DND-41 (cell line): ENCODE measurements around the gene SYNGR1.
A peak's percentile ranks its signal among the peaks of the same experiment; 100 is the strongest.
"Not testable (repeated sequence)": the region's sequence is repeated elsewhere in the genome, so short reads cannot be mapped to it uniquely, and the experiment has no call there.

ENCODE experiments used
- ATAC-seq: fragments of 200-7000 bp; cut with Tn5 transposase; 3 replicates; pipeline ENCODE4 v1.9.1; 2021; ENCODE audit warnings: low read depth; ENCODE audit not compliant: insufficient read depth
- DNase-seq: peaks from one replicate; pipeline ENCODE4 v3.0.0-alpha.2; 2020
- H2AFZ ChIP-seq: 2 replicates; pipeline ENCODE4 v1.6.0; 2012; ENCODE audit warnings: low read depth, low read length
- H3K27ac ChIP-seq: 2 replicates; pipeline ENCODE4 v1.5.1; 2012; ENCODE audit warnings: low read length, inconsistent platforms
- H3K27me3 ChIP-seq: fragments of 200-600 bp; sonication (generic); 2 replicates; pipeline ENCODE4 v1.6.0; 2012; ENCODE audit warnings: low read length, mild to moderate bottlenecking, inconsistent platforms; ENCODE audit not compliant: insufficient read depth, poor library complexity
- H3K36me3 ChIP-seq: 2 replicates; pipeline ENCODE4 v1.5.1; 2012; ENCODE audit warnings: low read length, inconsistent platforms; ENCODE audit not compliant: insufficient read depth
- H3K4me1 ChIP-seq: 2 replicates; pipeline ENCODE4 v1.5.1; 2012; ENCODE audit warnings: mild to moderate bottlenecking, low read length; ENCODE audit not compliant: insufficient read depth
- H3K4me2 ChIP-seq: 2 replicates; pipeline ENCODE4 v1.6.0; 2012; ENCODE audit warnings: mild to moderate bottlenecking, moderate library complexity, low read length, inconsistent platforms; ENCODE audit not compliant: insufficient read depth
- H3K4me3 ChIP-seq, 2 experiments: fragments of 200-600 bp in 1 of 2; shearing (Covaris generic) in 1 of 2; 2 replicates each; pipeline ENCODE4 v1.5.1; 2012 to 2016; ENCODE audit warnings: inconsistent platforms in 2 of 2, low read length in 2 of 2, mild to moderate bottlenecking in 2 of 2, low read depth in 1 of 2, moderate library complexity in 1 of 2
- H3K79me2 ChIP-seq: 2 replicates; pipeline ENCODE4 v1.6.0; 2012; ENCODE audit warnings: low read length, inconsistent platforms; ENCODE audit not compliant: insufficient read depth
- H3K9ac ChIP-seq: 2 replicates; pipeline ENCODE4 v1.6.0; 2012; ENCODE audit warnings: low read depth, mild to moderate bottlenecking, inconsistent platforms, low read length, moderate library complexity
- H3K9me3 ChIP-seq: 2 replicates; pipeline ENCODE4 v1.5.1; 2012; ENCODE audit warnings: low read length, moderate library complexity, mild to moderate bottlenecking, inconsistent platforms; ENCODE audit not compliant: insufficient read depth, severe bottlenecking
- H4K20me1 ChIP-seq: 2 replicates; pipeline ENCODE4 v1.6.0; 2012; ENCODE audit warnings: low read length; ENCODE audit not compliant: insufficient read depth
- CTCF ChIP-seq: IDR thresholded peaks from 2 replicates; pipeline ENCODE4 v1.5.1; 2012; ENCODE audit warnings: borderline replicate concordance, low read length, moderate library complexity, mild to moderate bottlenecking; ENCODE audit not compliant: poor library complexity, severe bottlenecking; ENCODE audit errors: extremely low read depth
- EZH2 ChIP-seq: IDR thresholded peaks from 3 replicates; pipeline ENCODE4 v1.6.1; 2012; ENCODE audit warnings: borderline replicate concordance, low read depth, mild to moderate bottlenecking, moderate library complexity, low read length, inconsistent platforms; ENCODE audit not compliant: severe bottlenecking

Gene SYNGR1

GRCh38 chr22:39336411-39336810, 13.4 kb upstream of the SYNGR1 start:
- Histone ChIP-seq H3K27ac (no peak overlapping the region), H4K20me1 (no peaks in the 10 kb centered on the region), H3K4me1 (no peaks in the 10 kb centered on the region), H3K4me3 (no peak overlapping the region), H3K79me2 (no peaks in the 10 kb centered on the region), H3K36me3 (no peaks in the 10 kb centered on the region), H3K27me3 (no peaks in the 10 kb centered on the region), H2AFZ (no peak overlapping the region), H3K4me2 (no peak overlapping the region), H3K9ac (no peak overlapping the region), H3K9me3 (no peaks in the 10 kb centered on the region)
- no peak for TF ChIP-seq CTCF
- no peak for TF ChIP-seq EZH2
- no peak for ATAC-seq
- no peak for DNase-seq

GRCh38 chr22:39339775-39340174, 10.0 kb upstream of the SYNGR1 start:
- not testable (repeated sequence) for H3K9me3 ChIP-seq, H3K4me1 ChIP-seq, ATAC-seq, H3K9ac ChIP-seq, DNase-seq, H3K79me2 ChIP-seq, H2AFZ ChIP-seq, H3K36me3 ChIP-seq, H3K4me3 ChIP-seq, H3K27ac ChIP-seq, H3K4me2 ChIP-seq, H4K20me1 ChIP-seq
- H3K27me3 ChIP-seq, result peaks cover 11% of the 10 kb centered on the region

GRCh38 chr22:39341179-39341578, 8.6 kb upstream of the SYNGR1 start:
- H3K9ac ChIP-seq, result no peak overlapping the region
- no peaks in the 10 kb centered on the region for H4K20me1 ChIP-seq
- H3K4me1 ChIP-seq, result no peaks in the 10 kb centered on the region
- no peak for TF ChIP-seq EZH2
- TF ChIP-seq CTCF, result no peak
- no peak overlapping the region for H3K4me3 ChIP-seq
- no peak overlapping the region for H3K4me2 ChIP-seq
- H3K9me3 ChIP-seq, result no peaks in the 10 kb centered on the region
- DNase-seq (no peak), ATAC-seq (no peak)
- H3K27me3 ChIP-seq, result peaks cover 11% of the 10 kb centered on the region
- no peaks in the 10 kb centered on the region for H3K36me3 ChIP-seq
- no peak overlapping the region for H3K27ac ChIP-seq
- H3K79me2 ChIP-seq, result no peaks in the 10 kb centered on the region
- no peak overlapping the region for H2AFZ ChIP-seq

- no peak overlapping the region for H2AFZ ChIP-seq
- TF ChIP-seq CTCF (peak; percentile 81), EZH2 (no peak)
- no peaks in the 10 kb centered on the region for H4K20me1 ChIP-seq
- ATAC-seq (peak; percentile 86), DNase-seq (peak; percentile 67)
- no peaks in the 10 kb centered on the region for H3K36me3 ChIP-seq
- no peak overlapping the region for H3K27ac ChIP-seq
- H3K4me1 ChIP-seq, result no peaks in the 10 kb centered on the region
- no peaks in the 10 kb centered on the region for H3K79me2 ChIP-seq
- no peaks in the 10 kb centered on the region for H3K9me3 ChIP-seq
- H3K27me3 ChIP-seq, result peaks cover 11% of the 10 kb centered on the region
- no peak overlapping the region for H3K9ac ChIP-seq
- no peak overlapping the region for H3K4me2 ChIP-seq
- no peak overlapping the region for H3K4me3 ChIP-seq
Measured at GRCh38 chr22:39343259-39344045, 6.3 kb upstream of the SYNGR1 start.
